Spleen (tissue), 7 donors: ENCODE results near the gene NTN4.

Source experiments
- POLR2A ChIP-seq, 3 donors: fragments of 450-650 bp; IDR thresholded peaks; one replicate each; pipeline ENCODE4 v1.5.1; 2017; ENCODE audit warnings: antibody characterized with exemption in 3 of 3, mild to moderate bottlenecking in 1 of 3
- TF ChIP-seq, protein P1 (sequence below), 11 experiments: fragments of 200-600 bp in 7 of 11; fragments of 450-650 bp in 4 of 11; sonication (generic) in 4 of 11; IDR thresholded peaks in 8 of 11; conservative IDR thresholded peaks in 3 of 11; 1 replicate in 7 of 11; 2 replicates in 4 of 11; pipeline versions ENCODE4 v1.4.0 to v1.8.0; 2016 to 2021; ENCODE audit warnings: antibody characterized with exemption in 11 of 11, inconsistent platforms in 4 of 11, mild to moderate bottlenecking in 1 of 11
- donor health status: DM: no; HTN: no; CAD: no; lungs with moderate emphysema.
- donor health status: DM: no; HTN: no; CAD: no.
- donor health status: DM: no; HTN: no; CAD: no.

DNA sequence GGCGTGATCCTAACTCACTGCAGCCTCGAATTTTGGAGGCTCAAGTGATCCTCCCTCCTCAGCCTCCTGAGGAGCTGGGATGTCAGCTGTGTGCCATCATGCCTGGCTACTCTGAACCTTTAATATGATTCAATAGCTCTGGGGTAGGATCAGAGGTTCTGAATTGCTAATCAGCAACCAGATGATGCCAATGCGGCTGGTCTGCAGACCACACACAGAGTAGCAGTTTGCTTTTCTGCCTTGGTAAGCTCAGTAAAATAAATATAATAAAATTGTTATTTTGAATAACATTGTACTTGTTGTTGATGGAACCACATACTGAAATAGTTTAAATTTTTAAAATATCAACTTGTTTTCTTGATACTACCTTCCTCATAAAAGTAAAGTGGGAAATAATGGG lies 86.6 kb downstream of the NTN4 start:
- TF ChIP-seq, protein P1, sequence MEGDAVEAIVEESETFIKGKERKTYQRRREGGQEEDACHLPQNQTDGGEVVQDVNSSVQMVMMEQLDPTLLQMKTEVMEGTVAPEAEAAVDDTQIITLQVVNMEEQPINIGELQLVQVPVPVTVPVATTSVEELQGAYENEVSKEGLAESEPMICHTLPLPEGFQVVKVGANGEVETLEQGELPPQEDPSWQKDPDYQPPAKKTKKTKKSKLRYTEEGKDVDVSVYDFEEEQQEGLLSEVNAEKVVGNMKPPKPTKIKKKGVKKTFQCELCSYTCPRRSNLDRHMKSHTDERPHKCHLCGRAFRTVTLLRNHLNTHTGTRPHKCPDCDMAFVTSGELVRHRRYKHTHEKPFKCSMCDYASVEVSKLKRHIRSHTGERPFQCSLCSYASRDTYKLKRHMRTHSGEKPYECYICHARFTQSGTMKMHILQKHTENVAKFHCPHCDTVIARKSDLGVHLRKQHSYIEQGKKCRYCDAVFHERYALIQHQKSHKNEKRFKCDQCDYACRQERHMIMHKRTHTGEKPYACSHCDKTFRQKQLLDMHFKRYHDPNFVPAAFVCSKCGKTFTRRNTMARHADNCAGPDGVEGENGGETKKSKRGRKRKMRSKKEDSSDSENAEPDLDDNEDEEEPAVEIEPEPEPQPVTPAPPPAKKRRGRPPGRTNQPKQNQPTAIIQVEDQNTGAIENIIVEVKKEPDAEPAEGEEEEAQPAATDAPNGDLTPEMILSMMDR (IDR thresholded peaks at IDR 0.05 in 8 of 11, conservative IDR thresholded peaks at IDR 0.05 in 3 of 11), result no peak
- TF ChIP-seq POLR2A (IDR thresholded peaks at IDR 0.05), result no peak
